HG02678 (cell line): ENCODE data around the gene CHTF18.
"Not testable (repeated sequence)": the region's sequence is repeated elsewhere in the genome, so short reads cannot be mapped to it uniquely, and the experiment has no call there.

Experiments used
- ATAC-seq: cut with Tn5 transposase; IDR thresholded peaks from one replicate; pipeline ENCODE4 v1.9.1; 2021; ENCODE audit warnings: mild to moderate bottlenecking, moderate library complexity; ENCODE audit not compliant: unreplicated experiment

The CHTF18 gene

DNA sequence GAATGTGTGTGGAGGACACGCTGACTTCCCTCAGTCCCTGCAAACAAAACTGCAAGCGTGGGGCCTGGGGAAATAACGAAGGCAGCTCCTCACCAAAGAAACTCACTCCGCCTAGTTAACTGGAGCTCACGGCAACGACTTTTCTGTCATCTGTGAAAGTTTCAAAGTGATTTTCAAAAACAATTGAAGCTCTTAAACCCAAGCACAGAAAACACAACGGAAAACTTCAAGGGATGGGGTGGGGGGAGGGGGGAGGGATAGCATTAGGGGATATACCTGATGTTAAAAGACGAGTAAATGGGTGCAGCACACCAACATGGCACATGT, 15.3 kb downstream of the CHTF18 start:
- ATAC-seq: no peak

DNA sequence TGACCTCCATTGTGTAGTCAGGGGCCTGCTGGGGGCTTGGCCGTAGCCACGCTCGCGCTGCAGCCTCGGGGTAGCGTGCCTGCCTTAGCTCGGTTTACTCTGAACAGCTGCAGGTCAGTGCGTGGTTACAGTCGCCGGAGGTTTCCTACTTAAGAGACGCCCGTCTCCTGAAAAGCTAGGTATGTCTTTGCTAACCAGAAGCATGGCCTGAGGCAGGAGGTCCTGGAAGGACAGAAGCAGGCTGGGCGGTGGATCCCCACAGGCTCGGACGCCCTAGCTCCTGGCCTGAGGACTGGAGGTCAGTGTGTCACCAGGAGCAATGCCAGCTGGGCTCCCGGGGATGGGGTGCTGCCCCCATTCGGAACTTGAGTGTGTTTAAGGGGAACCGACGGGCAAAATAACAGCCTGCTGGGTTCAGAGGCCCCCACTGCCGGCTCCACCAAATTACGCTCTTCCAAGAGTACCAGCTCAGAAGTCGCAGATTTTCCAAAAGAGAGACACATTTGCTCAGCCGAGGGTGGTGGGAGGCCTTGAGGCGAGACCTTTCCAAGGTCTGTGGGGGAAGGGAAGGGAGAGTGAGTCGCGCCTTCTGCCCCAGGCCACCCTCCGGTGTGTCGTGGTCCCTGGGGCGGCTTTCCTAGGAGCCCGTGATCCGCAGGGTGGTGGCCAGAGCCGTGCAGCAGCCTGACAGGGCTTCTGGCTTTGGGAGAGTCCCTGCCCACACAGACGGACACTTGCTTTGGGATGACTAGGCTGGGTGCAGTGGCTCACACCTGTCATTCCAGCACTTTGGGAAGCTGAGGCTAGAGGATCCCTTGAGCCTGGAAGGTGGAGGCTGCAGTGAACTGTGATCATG, 16.0 kb downstream of the CHTF18 start:
- ATAC-seq: no peak

DNA sequence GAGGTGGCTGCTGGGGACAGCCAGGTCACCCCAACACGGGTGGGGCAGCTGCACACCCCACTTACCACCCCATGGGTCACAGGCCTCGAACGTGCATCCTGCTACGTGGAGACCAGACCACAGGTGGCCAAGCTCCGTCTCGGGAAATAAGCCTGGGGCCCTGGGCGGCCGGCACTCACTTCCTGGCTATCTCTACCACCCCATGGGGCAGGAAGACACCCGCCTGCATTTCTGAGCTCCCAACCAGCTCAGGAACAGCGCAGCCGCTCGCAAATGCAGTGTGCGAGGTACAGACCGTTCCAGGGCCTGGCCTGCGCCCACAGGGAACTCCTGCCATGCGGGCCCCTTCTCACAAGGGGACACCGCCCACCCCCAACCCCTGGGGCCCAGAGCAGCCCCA, 17.1 kb downstream of the CHTF18 start:
- no peak for ATAC-seq

DNA sequence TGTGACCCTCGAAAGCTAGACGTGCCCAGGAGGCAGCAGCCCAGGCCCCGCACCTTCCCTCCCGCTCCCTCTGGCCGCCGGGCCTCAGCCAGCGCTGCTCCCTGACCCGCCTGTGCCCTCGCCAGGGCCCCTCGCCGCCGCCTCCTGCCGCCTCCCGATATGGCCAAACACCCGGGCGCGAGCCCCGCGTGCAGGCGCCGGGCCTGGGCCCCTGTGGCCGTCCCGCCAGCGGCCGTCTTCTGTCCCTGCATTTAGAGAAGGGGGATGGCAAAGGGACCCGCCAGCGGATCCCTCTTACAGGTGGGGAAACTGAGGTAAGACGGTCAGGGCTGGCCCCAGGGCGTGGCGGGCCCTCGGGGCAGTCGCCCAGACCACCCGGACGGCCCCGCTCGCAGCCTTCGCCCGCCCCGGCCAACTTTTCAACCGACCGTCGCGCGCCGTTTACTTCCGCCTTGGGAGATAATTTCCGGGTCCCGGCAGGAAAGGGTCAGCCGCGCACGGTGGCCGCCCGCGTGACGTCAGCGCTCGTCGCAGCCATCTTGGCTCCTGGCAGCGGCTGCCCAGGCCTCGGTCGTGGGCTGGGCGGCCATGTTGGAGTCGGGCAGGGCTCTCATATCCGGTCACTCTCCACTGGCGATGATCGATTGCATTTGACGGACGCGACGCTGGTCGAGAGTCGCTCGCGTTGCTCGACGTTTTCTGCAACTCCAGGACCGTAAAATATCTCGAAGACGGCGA, 19.1 kb downstream of the CHTF18 start:
- peak; percentile 98 for ATAC-seq

DNA sequence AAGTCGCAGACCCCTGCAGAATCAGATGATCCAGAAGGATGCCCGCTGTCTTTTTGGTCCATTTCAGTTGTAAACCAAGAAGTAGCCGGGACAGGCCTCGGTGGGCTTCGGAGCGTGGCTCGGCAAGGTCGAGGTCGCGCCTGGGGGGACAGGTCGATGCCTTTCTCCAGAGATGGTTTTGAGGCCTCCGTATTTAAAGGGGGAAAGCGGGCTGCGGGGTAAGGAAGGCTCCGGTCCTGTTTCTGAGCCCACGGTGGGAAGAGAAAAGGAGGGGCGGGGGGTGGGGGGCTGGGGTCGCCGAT, 19.6 kb downstream of the CHTF18 start:
- no peak for ATAC-seq

DNA sequence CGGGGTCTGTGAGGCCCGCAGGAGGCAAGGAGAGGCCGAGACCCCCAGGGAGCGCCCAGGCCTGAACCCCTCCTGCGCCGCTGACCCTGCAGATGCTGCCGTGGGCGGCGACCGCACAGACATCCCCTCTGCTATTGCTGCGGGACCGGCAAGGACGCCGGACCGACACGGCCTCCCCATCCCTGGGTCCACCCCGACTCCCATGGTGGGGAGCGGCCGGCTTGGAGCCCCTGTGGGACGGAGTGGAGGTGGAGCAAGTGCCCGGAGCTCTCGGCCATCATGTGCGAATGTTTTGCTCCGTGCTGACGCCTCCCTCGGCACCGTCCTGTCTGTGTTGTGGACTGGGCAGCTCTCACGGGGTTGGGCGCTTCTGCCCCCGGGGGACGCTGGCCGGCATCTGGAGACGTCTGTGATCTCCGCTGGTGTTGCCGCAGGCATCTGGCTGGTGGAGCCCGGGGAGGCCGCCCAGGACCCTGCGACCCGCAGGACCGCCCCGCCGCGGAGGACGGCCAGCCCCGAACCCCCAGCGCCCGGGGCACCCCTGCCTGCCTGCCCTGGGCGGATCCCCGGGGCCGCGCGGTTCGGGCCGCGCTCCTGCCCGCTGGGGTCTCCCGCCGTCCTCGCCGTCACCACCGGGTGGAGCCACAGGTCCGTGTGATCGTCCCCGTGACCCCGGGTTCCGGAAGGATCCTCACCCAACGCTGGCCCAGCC, 24.9 kb downstream of the CHTF18 start:
- ATAC-seq: no peak

DNA sequence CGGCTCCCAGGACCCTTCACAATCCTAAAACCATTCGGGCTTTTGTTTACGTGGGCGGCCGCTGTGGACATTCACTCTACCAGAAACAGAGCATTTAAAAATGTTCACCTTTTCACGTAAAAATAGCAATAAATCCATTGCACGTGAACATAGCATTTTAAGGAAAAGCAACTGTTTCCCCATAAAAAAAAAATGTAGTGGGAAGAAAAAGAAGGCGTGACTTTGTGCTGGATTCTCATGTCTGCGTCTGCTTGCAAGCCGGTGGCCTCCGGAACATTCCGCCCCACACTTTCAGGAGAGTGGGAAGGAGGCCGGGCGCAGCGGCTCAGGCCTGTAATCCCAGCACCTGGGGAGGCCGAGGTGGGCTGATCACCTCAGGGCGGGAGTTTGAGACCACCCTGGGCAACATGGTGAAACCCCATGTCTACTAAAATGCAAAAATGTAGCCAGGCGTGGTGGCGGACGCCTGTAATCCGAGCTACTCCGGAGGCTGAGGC, 25.5 kb downstream of the CHTF18 start:
- ATAC-seq: no peak

DNA sequence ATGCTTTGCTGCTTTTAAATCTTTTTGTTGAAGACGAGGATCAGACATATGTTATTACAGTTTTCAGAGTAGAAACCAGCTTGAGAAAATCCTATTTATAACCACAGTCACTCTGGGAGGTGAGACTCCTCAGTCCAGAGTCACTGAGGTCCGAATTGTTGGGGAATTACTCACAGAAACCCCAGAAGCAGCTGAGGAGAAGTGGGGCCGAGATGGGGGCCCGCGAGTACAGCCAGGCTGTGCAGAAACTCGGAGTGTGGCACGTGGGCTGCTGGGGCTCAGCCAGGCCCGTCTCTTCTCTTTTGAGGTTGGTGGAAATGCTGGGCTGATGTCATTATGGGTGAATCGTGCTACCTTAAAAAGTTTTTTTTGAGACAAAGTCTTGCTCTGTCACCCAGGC, 26.6 kb downstream of the CHTF18 start:
- no peak for ATAC-seq

DNA sequence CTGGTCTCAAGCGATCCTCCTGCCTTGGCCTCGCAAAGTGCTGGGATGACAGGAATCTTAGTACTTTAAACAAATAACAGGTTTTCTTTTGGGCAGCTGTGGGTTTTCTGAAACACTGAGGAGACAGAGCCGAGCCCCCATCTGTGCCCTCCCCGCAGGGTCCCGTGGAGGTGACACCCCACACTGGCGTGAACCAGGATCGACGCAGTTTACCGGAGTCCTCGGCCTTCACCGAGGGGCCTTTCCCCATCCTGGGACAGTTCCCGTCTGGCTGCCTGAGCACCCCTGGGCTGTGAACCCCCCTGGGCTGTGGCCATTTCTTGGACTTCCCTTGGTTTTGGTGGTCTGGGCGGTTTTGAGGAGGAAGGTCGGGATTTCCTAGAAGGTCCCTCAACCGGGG, 27.4 kb downstream of the CHTF18 start:
- no peak for ATAC-seq

DNA sequence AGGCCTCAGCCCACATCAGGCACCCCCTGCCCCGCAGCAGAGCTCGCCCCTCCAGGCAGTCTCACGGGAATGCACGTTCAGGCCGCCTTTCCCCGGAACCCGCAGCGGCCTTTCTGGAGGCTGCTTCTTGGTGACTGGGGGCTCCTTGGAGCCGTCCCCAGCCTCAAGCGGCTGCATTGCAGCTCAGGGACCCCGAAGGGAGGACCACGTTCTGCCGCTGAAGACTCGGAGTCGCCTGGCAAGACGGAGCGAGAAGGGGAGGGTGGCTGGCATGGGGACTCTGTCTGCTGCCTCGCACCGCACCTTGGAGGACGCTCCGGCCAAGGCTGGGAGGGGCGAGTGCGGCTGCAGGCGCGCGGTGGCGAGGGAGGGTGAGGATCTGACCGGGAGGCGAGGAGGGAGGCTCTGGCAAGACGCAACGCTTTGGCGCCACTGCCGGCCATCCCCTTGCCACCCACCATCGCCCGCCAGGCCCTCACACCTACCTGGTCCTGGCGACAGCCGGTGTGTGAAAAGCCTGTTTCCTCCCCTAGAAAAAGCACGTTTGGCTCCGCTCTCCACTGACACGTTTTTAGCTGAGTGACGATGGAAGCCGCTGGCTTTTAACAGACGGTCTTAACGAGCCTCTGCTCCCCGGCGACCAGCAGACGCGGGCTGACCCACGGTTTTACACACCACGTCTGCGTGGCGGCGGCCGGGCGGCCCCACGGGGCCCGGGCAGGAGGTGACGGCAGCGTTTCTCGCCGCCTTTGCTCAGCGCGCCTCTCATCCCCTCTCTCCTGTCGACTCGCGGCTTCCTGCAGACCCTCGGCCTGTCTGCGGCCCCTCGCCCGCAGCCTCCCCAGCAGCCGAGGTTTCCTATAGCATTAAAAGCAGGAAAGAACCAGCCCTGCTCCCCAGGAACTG, 28.8 kb downstream of the CHTF18 start:
- ATAC-seq: no peak

DNA sequence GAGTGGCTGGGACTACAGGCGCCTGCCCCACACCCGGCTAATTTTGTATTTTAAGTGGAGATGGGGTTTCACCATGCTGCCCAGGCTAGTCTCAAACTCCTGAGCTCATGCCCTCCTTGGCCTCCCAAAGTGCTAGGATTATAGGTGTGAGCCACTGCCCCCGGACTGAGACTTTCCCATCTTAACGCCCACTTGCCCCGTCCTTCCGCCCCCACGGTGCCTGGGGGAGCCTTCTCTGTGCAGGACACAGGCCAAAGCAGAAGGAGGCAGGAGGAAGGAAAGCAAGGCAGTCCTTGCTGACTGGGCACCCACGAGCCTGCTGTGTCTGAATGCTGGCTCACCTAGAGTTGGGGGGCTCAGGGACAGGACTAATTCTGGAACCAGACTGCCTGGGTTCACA, 29.7 kb downstream of the CHTF18 start:
- no peak for ATAC-seq

DNA sequence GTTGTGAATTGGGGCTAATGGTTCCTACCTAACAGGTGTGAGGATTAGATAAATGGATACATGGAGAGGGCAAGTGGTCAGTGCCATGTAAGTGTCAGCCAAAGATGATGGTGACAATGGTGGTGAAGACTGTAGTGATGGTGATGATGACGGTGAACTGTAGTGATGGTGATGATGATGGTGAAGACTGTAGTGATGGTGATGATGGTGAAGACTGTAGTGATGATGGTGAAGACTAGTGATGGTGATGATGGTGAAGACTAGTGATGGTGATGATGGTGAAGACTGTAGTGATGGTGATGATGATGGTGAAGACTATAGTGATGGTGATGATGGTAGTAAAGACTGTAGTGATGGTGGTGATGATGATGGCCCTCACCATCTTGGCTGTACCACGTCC, 30.2 kb downstream of the CHTF18 start:
- no peak for ATAC-seq

DNA sequence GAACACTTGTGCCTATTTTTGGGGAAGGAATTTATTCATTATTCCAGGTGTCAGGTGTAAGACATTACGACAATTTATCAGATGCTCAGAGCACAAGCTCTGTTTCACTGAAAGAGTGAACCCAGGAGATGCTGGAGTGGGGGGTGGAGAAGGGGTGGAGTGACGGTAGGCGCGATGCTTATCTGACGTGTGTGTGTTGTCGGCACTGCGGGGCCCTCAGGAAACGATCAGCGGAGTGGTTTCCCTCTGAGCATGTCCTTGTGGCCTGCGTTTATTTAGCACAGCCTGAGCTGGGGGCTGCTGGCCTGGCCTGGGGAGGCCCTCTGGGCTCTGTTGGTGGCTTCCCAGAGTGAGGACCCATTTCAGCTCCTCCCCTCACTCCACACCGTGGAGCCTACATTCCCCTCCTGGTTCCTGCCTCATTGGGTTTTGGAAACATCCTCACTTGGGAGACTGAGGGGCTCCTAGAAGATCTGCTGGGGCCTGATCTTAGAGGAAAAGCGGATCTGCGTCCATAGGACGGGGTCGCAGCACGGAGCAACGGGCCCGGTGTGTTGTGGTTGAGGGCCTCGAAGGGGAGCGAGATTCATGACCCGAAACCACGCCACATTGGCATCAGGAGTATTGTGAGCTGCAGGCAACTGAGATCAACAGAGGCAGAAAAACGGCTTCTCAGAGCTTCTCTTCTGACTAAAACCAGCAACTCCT, 31.1 kb downstream of the CHTF18 start:
- ATAC-seq: no peak

DNA sequence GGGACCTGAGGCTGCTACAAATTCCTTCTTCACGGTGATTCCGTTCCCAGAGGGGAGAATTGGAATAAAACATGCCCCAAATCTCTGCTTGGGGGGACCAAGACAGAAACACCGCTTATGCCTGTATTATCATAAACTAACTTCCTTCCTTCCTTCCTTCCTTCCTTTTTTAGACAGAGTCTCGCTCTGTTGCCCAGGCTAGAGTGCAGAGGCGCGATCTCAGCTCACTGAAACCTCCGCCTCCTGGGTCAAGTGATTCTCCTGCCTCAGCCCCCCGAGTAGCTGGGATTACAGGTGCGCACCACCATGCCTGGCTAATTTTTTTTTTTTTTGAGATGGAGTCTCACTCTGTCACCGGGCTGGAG, 31.6 kb downstream of the CHTF18 start:
- ATAC-seq: not testable (repeated sequence)

DNA sequence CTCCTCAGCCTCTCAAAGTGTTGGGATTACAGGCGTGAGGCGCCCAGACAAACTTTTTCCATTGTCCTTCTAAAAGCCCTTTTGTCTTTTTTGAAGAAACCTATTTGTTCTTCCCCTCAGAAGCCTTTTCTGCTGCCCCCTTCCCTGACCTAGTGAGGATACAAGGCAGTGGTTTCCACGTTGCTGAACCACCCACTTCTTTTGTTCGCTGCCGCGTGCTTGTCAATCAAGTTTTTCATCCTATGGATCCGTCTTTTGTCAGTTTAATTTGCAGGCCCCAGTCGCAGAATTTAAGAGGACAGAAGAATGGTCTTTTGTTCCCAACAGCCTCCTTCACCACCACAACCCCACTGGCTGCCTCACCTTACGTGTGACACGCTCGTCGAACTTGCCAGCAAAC, 32.3 kb downstream of the CHTF18 start:
- no peak for ATAC-seq

DNA sequence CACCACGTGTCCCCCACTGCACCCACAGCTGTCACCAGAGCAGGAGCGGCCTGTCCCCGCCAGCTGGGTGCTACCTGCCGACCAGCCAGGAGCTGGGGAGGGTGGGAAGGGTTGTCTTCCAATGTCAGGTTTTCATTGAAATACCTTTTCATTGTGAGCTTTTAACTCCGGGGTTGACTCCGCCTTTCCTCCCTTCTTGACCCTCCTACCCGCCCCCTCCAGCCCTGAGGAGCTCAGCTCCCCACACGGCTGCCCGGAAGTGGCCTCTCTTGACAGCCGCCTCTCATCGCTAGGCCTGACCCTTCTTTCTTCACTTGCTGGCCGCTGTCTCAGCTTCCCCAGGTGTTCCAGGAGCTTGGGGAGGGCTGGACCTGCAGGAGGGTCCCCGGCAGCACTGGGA, 33.3 kb downstream of the CHTF18 start:
- no peak for ATAC-seq

DNA sequence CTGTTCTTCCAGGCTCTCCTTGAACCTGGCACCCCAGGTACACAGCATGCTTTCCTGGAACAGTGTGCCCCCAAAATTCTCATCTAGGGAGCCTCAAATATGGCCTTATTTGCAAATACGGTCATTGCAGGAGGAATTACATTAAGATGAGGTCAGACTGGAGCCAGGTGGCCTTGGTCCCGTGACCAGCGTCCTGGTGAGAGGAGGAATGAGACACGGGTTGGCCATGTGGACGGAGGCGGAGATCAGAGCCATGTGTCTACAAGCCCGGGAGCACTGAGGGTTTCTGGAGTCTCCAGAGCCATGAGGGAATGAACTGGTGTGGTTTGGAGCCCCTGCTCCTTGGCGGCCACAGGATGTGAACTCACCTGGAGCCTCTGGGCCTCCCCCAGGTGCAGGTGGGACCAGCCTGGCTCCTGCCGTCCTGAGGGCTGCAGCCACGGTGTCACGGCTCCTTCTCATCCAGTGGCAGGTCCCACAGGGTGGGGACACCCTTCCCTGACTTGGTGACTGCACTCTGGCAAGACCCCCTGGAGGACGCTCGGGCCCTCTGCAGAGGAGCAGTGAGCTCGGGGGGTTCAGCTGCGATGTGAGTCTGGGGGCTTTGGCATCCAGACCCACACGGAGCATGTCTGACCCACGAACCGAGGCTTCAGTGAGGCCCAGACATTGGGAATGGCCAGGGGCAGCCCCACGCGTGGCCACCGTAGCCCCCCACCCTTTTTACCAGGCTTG, 33.9 kb downstream of the CHTF18 start:
- no peak for ATAC-seq

DNA sequence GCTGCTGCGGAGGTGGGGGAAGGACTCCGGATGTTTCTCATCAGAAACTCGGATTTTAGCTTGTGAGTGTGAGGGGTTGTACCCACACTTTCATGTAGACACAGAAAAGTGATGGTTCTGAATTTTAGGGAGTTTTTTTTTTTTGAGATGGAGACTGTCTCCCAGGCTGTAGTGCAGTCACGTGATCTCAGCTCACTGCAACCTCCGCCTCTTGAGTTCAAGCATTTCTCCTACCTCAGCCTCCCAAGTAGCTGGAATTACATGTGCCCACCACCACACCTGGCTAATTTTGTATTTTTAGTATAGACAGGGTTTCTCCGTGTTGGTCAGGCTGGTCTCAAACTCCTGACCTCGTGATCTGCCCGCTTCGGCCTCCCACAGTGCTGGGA, 34.5 kb downstream of the CHTF18 start:
- ATAC-seq: no peak

DNA sequence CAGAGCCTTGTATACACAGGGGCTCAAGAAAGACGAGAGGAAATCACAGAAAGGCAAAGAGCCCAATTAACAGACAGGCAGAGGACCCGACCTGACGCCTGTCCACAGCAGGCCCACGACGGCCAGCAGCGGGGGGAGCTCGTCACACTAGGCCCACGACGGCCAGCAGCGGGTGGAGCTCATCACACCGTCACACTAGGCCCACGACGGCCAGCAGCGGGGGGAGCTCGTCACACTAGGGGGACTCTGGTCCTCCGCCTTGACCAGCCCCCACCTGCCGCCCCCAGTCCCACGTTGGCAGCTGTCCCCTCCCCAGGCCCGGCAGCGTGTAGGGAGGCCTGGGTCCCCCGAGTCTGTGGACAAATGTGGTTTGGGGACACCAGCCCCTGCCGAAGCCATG, 35.8 kb downstream of the CHTF18 start:
- ATAC-seq: no peak

DNA sequence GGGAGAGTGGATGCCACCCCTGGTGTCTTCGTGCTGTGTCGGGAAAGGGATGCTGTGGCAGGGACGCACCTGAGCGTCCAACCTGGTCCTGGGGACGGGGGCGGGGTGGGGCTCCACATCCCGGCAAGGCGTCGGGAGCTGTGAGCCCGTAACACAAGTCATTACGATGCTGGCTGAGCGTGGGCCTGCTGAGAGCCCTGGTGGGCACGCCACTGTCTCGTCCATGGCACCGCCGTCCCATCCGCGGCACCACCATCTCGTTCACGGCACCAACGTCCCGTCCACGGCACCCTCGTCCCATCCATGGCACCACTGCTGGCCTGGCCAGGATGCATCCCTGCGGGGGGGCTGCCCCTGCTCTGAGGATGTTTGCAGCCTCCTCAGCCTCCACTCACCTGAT, 36.2 kb downstream of the CHTF18 start:
- ATAC-seq: no peak
